ENCODE data around the gene BTNL8. TPM values are rescaled to one million over a fixed set of nuclear protein-coding genes. Genes with fewer than 3 reads are reported as not detected.

BTNL8 gene
- total and polyA plus RNA-seq, 2 of the 13 experiments (the other 11 are each of a cell fraction or from before 2014, with no cell fraction given), result not detected

- 60% methylated on average over 10 of the region's 10 CpGs for WGBS (ENCODE audit: low lambda C conversion rate)
- in situ Hi-C loops (cut with HindIII; ENCODE audit: extremely low pct_ligation_motif_present, low pct_unique_long_range_greater_than_20kb), result no loop called here
- CTCF ChIA-PET (ENCODE audit: low intra/inter-chr PET ratio, low total read pairs), result no interaction called here
- Histone ChIP-seq H3K4me2 (ENCODE audit: low read depth, low read length) (no peak overlapping the region), H3K4me3 (replicated peaks in 1 of 3; ENCODE audit: insufficient read depth in 1 of 3, low read depth in 2 of 3, low read length in 3 of 3) (no peak overlapping the region), H3K27me3 (ENCODE audit: control insufficient read depth in 1 of 2, insufficient read depth in 2 of 2, low read length in 2 of 2) (0 out of 5 replicates have a peak, but pooled peaks cover 0 to 8% of the 10 kb centered on the region in 2 experiments), H3K9me3 (ENCODE audit: low read length) (no peaks in the 10 kb centered on the region), H2AFZ (ENCODE audit: low read length) (no peak overlapping the region), H3K36me3 (replicated peaks in 1 of 2; ENCODE audit: control insufficient read depth in 1 of 2, insufficient read depth in 2 of 2, low read length in 2 of 2) (no peaks in the 10 kb centered on the region), H3K27ac (ENCODE audit: extremely low read length, insufficient read depth, low read length) (no peak overlapping the region), H3K79me2 (ENCODE audit: insufficient read depth, low read length) (no peaks in the 10 kb centered on the region), H4K20me1 (ENCODE audit: insufficient read depth, low read length) (no peaks in the 10 kb centered on the region), H3K9ac (ENCODE audit: insufficient read depth, low read depth, low read length) (no peak overlapping the region), H3K4me1 (ENCODE audit: insufficient read depth, low read length) (no peaks in the 10 kb centered on the region)
- DNase-seq (ENCODE audit: low spot score) (no peak), ATAC-seq (no peak), FAIRE-seq (no peak)
- no TSS peak for BruUV-seq (replicated peaks)
- intact Hi-C loops (cut with micrococcal nuclease; ENCODE audit: unreplicated experiment), result loop anchor here (10.0 kb wide), 1 partner anchor 288 kb away; no protein-coding TSS in a partner anchor
- POLR2A ChIA-PET, result no interaction called here
- no peak for TF ChIP-seq GATAD2A (CRISPR knock-in tag; IDR thresholded peaks at IDR 0.05)
- TF ChIP-seq ZNF367 (CRISPR knock-in tag; IDR thresholded peaks at IDR 0.05; ENCODE audit: borderline replicate concordance), result no peak
- TF ChIP-seq SETDB1 (CRISPR knock-in tag; IDR thresholded peaks at IDR 0.05; ENCODE audit: borderline replicate concordance), result no peak
- TF ChIP-seq ZNF737 (CRISPR knock-in tag; IDR thresholded peaks at IDR 0.05; ENCODE audit: borderline replicate concordance), result no peak
- no peak for TF ChIP-seq LRRFIP1 (CRISPR knock-in tag; conservative IDR thresholded peaks at IDR 0.05)
- TF ChIP-seq ZNF292 (CRISPR knock-in tag; IDR thresholded peaks at IDR 0.05; ENCODE audit: borderline replicate concordance, low read depth), result no peak
- TF ChIP-seq ZSCAN5A (CRISPR knock-in tag; IDR thresholded peaks at IDR 0.05; ENCODE audit: borderline replicate concordance), result no peak
- TF ChIP-seq ZNF687 (CRISPR knock-in tag; IDR thresholded peaks at IDR 0.05), result no peak
- TF ChIP-seq ZNF749 (CRISPR knock-in tag; IDR thresholded peaks at IDR 0.05; ENCODE audit: borderline replicate concordance), result no peak
- TF ChIP-seq ZC3H13 (CRISPR knock-in tag; IDR thresholded peaks at IDR 0.05), result no peak
- no peak for TF ChIP-seq EZH2 (conservative IDR thresholded peaks at IDR 0.05; ENCODE audit: low read depth, low read length)
- no peak for TF ChIP-seq SOX5 (CRISPR knock-in tag; IDR thresholded peaks at IDR 0.05; ENCODE audit: borderline replicate concordance)
- no peak for TF ChIP-seq DNMT3B (CRISPR knock-in tag; conservative IDR thresholded peaks at IDR 0.05)
Measured at GRCh38 chr5:180866985-180867384, 32.0 kb upstream of the BTNL8 start.

Data from HepG2 (cell line).